GM23248 (cell line): ENCODE measurements around the gene FBN1. TPM values are rescaled to one million over a fixed set of nuclear protein-coding genes. Genes with fewer than 3 reads are reported as not detected.

Experiments
- DNase-seq: peaks from one replicate; pipeline ENCODE4 v3.0.0-alpha.2; 2015
- H2AFZ ChIP-seq: fragments of 200-600 bp; sonication (generic); 2 replicates; pipeline ENCODE4 v1.6.1; 2016; ENCODE audit warnings: antibody characterized with exemption
- H3F3A ChIP-seq: fragments of 200-600 bp; sonication (generic); 2 replicates; pipeline ENCODE4 v1.6.1; 2016; ENCODE audit warnings: mild to moderate bottlenecking, antibody characterized with exemption, mixed run types; ENCODE audit not compliant: insufficient read depth
- H3K27ac ChIP-seq: fragments of 200-600 bp; sonication (generic); 2 replicates; pipeline ENCODE4 v1.5.1; 2016; ENCODE audit warnings: mild to moderate bottlenecking
- H3K27me3 ChIP-seq: fragments of 200-600 bp; sonication (generic); replicated peaks from 2 replicates; pipeline ENCODE4 v1.6.1; 2016; ENCODE audit warnings: mild to moderate bottlenecking; ENCODE audit not compliant: insufficient read depth
- H3K36me3 ChIP-seq: fragments of 200-600 bp; sonication (generic); 2 replicates; pipeline ENCODE4 v1.6.1; 2016; ENCODE audit warnings: low read depth, mild to moderate bottlenecking
- H3K4me1 ChIP-seq: fragments of 200-600 bp; sonication (generic); 2 replicates; pipeline ENCODE4 v1.6.1; 2016; ENCODE audit warnings: mild to moderate bottlenecking; ENCODE audit not compliant: insufficient read depth
- H3K4me2 ChIP-seq: fragments of 200-600 bp; sonication (generic); one replicate; pipeline ENCODE4 v1.6.1; 2016; ENCODE audit warnings: mild to moderate bottlenecking; ENCODE audit not compliant: unreplicated experiment
- H3K4me3 ChIP-seq: fragments of 200-600 bp; sonication (generic); 2 replicates; pipeline ENCODE4 v1.5.1; 2016; ENCODE audit warnings: mild to moderate bottlenecking
- H3K79me2 ChIP-seq: fragments of 200-600 bp; sonication (generic); 2 replicates; pipeline ENCODE4 v1.6.1; 2016; ENCODE audit warnings: mild to moderate bottlenecking; ENCODE audit not compliant: insufficient read depth
- H3K9ac ChIP-seq: fragments of 200-600 bp; sonication (generic); 2 replicates; pipeline ENCODE4 v1.6.1; 2016; ENCODE audit warnings: mild to moderate bottlenecking
- H3K9me2 ChIP-seq: fragments of 200-600 bp; sonication (generic); 2 replicates; pipeline ENCODE4 v1.6.1; 2016; ENCODE audit warnings: mixed run types, mild to moderate bottlenecking, moderate library complexity; ENCODE audit not compliant: insufficient read depth
- H3K9me3 ChIP-seq: fragments of 200-600 bp; sonication (generic); one replicate; pipeline ENCODE4 v1.6.1; 2017; ENCODE audit warnings: low read depth
- H4K20me1 ChIP-seq: fragments of 200-600 bp; sonication (generic); 2 replicates; pipeline ENCODE4 v1.6.0; 2016; ENCODE audit not compliant: insufficient read depth
- EZH2 ChIP-seq: fragments of 200-600 bp; sonication (generic); IDR thresholded peaks from 2 replicates; pipeline ENCODE4 v1.6.1; 2018; ENCODE audit warnings: antibody characterized with exemption, mild to moderate bottlenecking; ENCODE audit not compliant: insufficient read depth, poor library complexity, severe bottlenecking
- EZH2phosphoT487 ChIP-seq: fragments of 200-600 bp; sonication (generic); IDR thresholded peaks from 2 replicates; pipeline ENCODE4 v1.6.1; 2018; ENCODE audit warnings: antibody characterized with exemption, moderate library complexity, mild to moderate bottlenecking, low read depth; ENCODE audit not compliant: insufficient read depth
- WGBS, 2 experiments: methylation state at CpG; one replicate each; pipeline ENCODE4 v1.1.6; 2015 to 2017; ENCODE audit warnings: low lambda C conversion rate in 2 of 2, low coverage in 1 of 2; ENCODE audit errors: missing lambda C conversion rate in 2 of 2; 5-methylcytosine and 5-hydroxymethylcytosine counted together
- in situ Hi-C: fragments of 300-500 bp; cut with MboI; formaldehyde crosslinking; loops from 2 replicates; pipeline ENCODE4 v1.15.0; 2020
- polyA plus RNA-seq: library from polyadenylated mRNA; unstranded; fragments of >200 nt; fragmentation: Nextera tagmentation; extraction: Ambion mirVana; gene quantifications from 2 replicates; pipeline ENCODE4 v1.2.1, GENCODE V29; 2016
- total RNA-seq: library from RNA; depleted of rRNA; stranded (reverse); fragments of >200 nt; shearing (Covaris generic); gene quantifications from 2 replicates; pipeline ENCODE4 v1.2.3, GENCODE V29; 2014

FBN1 gene
- total and polyA plus RNA-seq, 2 experiments from 2014 or later, result 374 to 1,478 TPM

GRCh38 chr15:48520376-48521155, 124.9 kb downstream of the FBN1 start:
- Histone ChIP-seq H3K9ac (no peak overlapping the region), H3K27ac (0 out of 2 replicates have a peak overlapping the region, but pooled peaks have one; percentile 0)
- WGBS, 2 experiments, result 90 to 91% methylated on average over 14 to 15 of the region's 15 CpGs

GRCh38 chr15:48516121-48516520, 129.4 kb downstream of the FBN1 start:
- Histone ChIP-seq H3K9me3 (no peaks in the 10 kb centered on the region), H3K36me3 (peaks cover 100% of the 10 kb centered on the region), H4K20me1 (no peaks in the 10 kb centered on the region), H2AFZ (no peak overlapping the region), H3K27ac (peak overlapping the region; percentile 21), H3K27me3 (no peaks in the 10 kb centered on the region), H3K4me3 (no peak overlapping the region), H3K4me1 (no peaks in the 10 kb centered on the region), H3F3A (peaks cover 99% of the 10 kb centered on the region), H3K9ac (no peak overlapping the region), H3K9me2 (no peaks in the 10 kb centered on the region), H3K4me2 (no peak overlapping the region), H3K79me2 (peaks cover 95% of the 10 kb centered on the region)
- 90 to 98% methylated on average over 3 of the region's 3 CpGs for WGBS, 2 experiments
- in situ Hi-C loops, result no loop called here
- DNase-seq, result no peak
- no peak for TF ChIP-seq EZH2
- TF ChIP-seq EZH2phosphoT487, result no peak

More at GRCh38 chr15:48520376-48521155, 124.9 kb downstream of the FBN1 start:
- Histone ChIP-seq H3K79me2 (peaks cover 90% of the 10 kb centered on the region), H3K36me3 (peaks cover 97% of the 10 kb centered on the region), H3K9me2 (no peaks in the 10 kb centered on the region), H3K9me3 (no peaks in the 10 kb centered on the region), H3K27me3 (no peaks in the 10 kb centered on the region), H3F3A (peaks cover 91% of the 10 kb centered on the region), H3K4me1 (no peaks in the 10 kb centered on the region), H3K4me3 (no peak overlapping the region), H4K20me1 (no peaks in the 10 kb centered on the region), H3K4me2 (no peak overlapping the region), H2AFZ (no peak overlapping the region)
- no peak for TF ChIP-seq EZH2
- TF ChIP-seq EZH2phosphoT487, result no peak
- no peak for DNase-seq
- in situ Hi-C loops, result no loop called here

- Histone ChIP-seq H3K27ac (peak overlapping the region; percentile 3; the same call in 1 of the 2 replicates), H3K9ac (no peak overlapping the region), H3K79me2 (peaks cover 95% of the 10 kb centered on the region), H3K27me3 (no peaks in the 10 kb centered on the region), H3K9me3 (no peaks in the 10 kb centered on the region), H2AFZ (no peak overlapping the region), H4K20me1 (no peaks in the 10 kb centered on the region), H3K9me2 (no peaks in the 10 kb centered on the region), H3F3A (peaks cover 99% of the 10 kb centered on the region), H3K4me2 (no peak overlapping the region), H3K4me3 (no peak overlapping the region), H3K4me1 (no peaks in the 10 kb centered on the region), H3K36me3 (peaks cover 100% of the 10 kb centered on the region)
- TF ChIP-seq EZH2, result no peak
- no peak for TF ChIP-seq EZH2phosphoT487
- in situ Hi-C loops, result no loop called here
- WGBS, 2 experiments, result 70 to 78% methylated on average over 2 of the region's 2 CpGs
- no peak for DNase-seq
Measured at GRCh38 chr15:48515500-48515899, 130.0 kb downstream of the FBN1 start.

GRCh38 chr15:48514103-48514816, 131.2 kb downstream of the FBN1 start:
- no peaks in the 10 kb centered on the region for H3K9me2 ChIP-seq
- no peaks in the 10 kb centered on the region for H3K4me1 ChIP-seq
- peak overlapping the region; percentile 49 for H3K27ac ChIP-seq
- H3K9me3 ChIP-seq, result no peaks in the 10 kb centered on the region
- in situ Hi-C loops, result no loop called here
- H3K36me3 ChIP-seq, result peaks cover 99% of the 10 kb centered on the region
- peaks cover 96% of the 10 kb centered on the region for H3F3A ChIP-seq
- H4K20me1 ChIP-seq, result no peaks in the 10 kb centered on the region
- H3K27me3 ChIP-seq, result no peaks in the 10 kb centered on the region
- TF ChIP-seq EZH2phosphoT487 (no peak), EZH2 (no peak)
- no peak overlapping the region for H3K4me3 ChIP-seq
- peaks cover 92% of the 10 kb centered on the region for H3K79me2 ChIP-seq
- WGBS, 2 experiments, result 71 to 72% methylated on average over 2 of the region's 2 CpGs
- no peak for DNase-seq
- H3K4me2 ChIP-seq, result no peak overlapping the region
- H3K9ac ChIP-seq, result no peak overlapping the region
- no peak overlapping the region for H2AFZ ChIP-seq
